HCT116 (cell line): ENCODE measurements around the gene STRA8.

ENCODE experiments used
- EGR1 ChIP-seq: IDR thresholded peaks from 2 replicates; pipeline ENCODE4 v1.6.1; 2012; ENCODE audit warnings: low read depth
- ELF1 ChIP-seq: IDR thresholded peaks from 2 replicates; pipeline ENCODE4 v1.6.1; 2012; ENCODE audit warnings: low read depth, borderline replicate concordance
- EZH2 ChIP-seq: fragments of 200-600 bp; sonication (generic); IDR thresholded peaks from 2 replicates; pipeline ENCODE4 v1.6.1; 2017; ENCODE audit warnings: antibody characterized with exemption, mixed run types
- FOSL1 ChIP-seq: IDR thresholded peaks from 2 replicates; pipeline ENCODE4 v1.6.1; 2012; ENCODE audit warnings: low read depth
- JUND ChIP-seq: IDR thresholded peaks from 2 replicates; pipeline ENCODE4 v1.6.1; 2012
- POLR2A ChIP-seq: IDR thresholded peaks from 2 replicates; pipeline ENCODE4 v1.7.0; 2011; ENCODE audit warnings: borderline replicate concordance; ENCODE audit not compliant: insufficient read depth, insufficient read length; ENCODE audit errors: extremely low read depth
- POLR2AphosphoS5 ChIP-seq: IDR thresholded peaks from 2 replicates; pipeline ENCODE4 v1.6.1; 2011; ENCODE audit warnings: mild to moderate bottlenecking, low read depth, low read length, moderate library complexity
- SP1 ChIP-seq: IDR thresholded peaks from 2 replicates; pipeline ENCODE4 v1.6.1; 2012; ENCODE audit warnings: low read depth
- TCF7L2 ChIP-seq: IDR thresholded peaks from 2 replicates; pipeline ENCODE4 v1.7.0; 2011; ENCODE audit warnings: borderline replicate concordance, inconsistent platforms; ENCODE audit not compliant: insufficient read depth, insufficient read length; ENCODE audit errors: extremely low read depth
- YY1 ChIP-seq: IDR thresholded peaks from 2 replicates; pipeline ENCODE4 v1.6.1; 2011; ENCODE audit warnings: low read length, low read depth, moderate library complexity, mild to moderate bottlenecking; ENCODE audit not compliant: insufficient replicate concordance; ENCODE audit errors: extremely low read depth
- TF ChIP-seq, protein P1 (sequence below), 3 experiments: fragments of 200-600 bp in 1 of 3; sonication (generic) in 1 of 3; IDR thresholded peaks in 2 of 3; conservative IDR thresholded peaks in 1 of 3; 2 replicates each; pipeline ENCODE4 v1.5.1; 2012 to 2017; ENCODE audit warnings: low read depth in 2 of 3, low read length in 2 of 3, antibody characterized with exemption in 1 of 3, borderline replicate concordance in 1 of 3, control low read depth in 1 of 3, mild to moderate bottlenecking in 1 of 3, mixed read lengths in 1 of 3, mixed run types in 1 of 3, moderate library complexity in 1 of 3; ENCODE audit not compliant: insufficient read depth in 1 of 3
- TF ChIP-seq, protein P2 (sequence below): IDR thresholded peaks from 2 replicates; pipeline ENCODE4 v1.6.1; 2012
- TF ChIP-seq, protein P3 (sequence below): IDR thresholded peaks from 2 replicates; pipeline ENCODE4 v1.6.1; 2012
- TF ChIP-seq, protein P4 (sequence below): IDR thresholded peaks from 2 replicates; pipeline ENCODE4 v1.6.1; 2012; ENCODE audit warnings: low read depth

DNA sequence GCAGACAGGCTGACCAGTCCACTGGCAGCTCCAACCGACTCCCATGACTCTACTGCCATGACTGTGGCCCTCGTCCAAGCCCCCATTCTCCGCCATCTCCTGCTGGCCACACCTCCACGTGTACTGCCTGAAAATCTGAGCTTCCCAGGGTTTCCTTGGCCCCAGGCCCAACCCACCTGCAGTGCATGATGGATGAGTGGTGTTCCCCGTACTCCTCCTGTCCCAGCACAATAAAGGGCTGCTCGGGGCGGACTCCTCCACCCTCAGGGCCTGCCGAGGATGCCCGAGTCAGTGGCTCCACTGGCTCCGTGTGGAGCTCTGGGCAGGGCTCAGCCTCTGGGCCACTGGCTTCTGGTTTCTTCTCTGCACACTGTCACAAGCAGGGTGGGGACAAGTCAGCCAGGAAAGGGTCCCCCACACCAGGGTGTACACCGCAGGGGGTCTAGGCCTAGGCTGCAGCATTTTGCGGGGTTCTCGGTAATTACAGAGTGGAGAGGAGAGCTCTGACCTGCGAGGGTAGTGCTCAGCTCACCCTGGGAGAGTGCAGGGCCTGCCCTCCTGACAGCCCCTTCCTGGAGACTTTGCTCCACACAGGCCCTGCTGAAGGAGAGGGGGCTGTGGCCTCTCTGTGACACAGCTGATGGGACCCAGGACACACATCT lies 37.5 kb upstream of the STRA8 start:
- TF ChIP-seq, protein P1, sequence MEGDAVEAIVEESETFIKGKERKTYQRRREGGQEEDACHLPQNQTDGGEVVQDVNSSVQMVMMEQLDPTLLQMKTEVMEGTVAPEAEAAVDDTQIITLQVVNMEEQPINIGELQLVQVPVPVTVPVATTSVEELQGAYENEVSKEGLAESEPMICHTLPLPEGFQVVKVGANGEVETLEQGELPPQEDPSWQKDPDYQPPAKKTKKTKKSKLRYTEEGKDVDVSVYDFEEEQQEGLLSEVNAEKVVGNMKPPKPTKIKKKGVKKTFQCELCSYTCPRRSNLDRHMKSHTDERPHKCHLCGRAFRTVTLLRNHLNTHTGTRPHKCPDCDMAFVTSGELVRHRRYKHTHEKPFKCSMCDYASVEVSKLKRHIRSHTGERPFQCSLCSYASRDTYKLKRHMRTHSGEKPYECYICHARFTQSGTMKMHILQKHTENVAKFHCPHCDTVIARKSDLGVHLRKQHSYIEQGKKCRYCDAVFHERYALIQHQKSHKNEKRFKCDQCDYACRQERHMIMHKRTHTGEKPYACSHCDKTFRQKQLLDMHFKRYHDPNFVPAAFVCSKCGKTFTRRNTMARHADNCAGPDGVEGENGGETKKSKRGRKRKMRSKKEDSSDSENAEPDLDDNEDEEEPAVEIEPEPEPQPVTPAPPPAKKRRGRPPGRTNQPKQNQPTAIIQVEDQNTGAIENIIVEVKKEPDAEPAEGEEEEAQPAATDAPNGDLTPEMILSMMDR (IDR thresholded peaks at IDR 0.05 in 2 of 3, conservative IDR thresholded peaks at IDR 0.05 in 1 of 3; ENCODE audit: borderline replicate concordance in 1 of 3, insufficient read depth in 1 of 3, low read depth in 2 of 3, low read length in 2 of 3), result no peak
- TF ChIP-seq, protein P2, sequence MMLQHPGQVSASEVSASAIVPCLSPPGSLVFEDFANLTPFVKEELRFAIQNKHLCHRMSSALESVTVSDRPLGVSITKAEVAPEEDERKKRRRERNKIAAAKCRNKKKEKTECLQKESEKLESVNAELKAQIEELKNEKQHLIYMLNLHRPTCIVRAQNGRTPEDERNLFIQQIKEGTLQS, result no peak
- TF ChIP-seq JUND (no peak), SP1 (no peak), YY1 (no peak), TCF7L2 (no peak), FOSL1 (no peak), POLR2AphosphoS5 (no peak), EGR1 (no peak), EZH2 (no peak), ELF1 (no peak), POLR2A (no peak)
- TF ChIP-seq, protein P3, sequence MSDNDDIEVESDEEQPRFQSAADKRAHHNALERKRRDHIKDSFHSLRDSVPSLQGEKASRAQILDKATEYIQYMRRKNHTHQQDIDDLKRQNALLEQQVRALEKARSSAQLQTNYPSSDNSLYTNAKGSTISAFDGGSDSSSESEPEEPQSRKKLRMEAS, result no peak
- TF ChIP-seq, protein P4, sequence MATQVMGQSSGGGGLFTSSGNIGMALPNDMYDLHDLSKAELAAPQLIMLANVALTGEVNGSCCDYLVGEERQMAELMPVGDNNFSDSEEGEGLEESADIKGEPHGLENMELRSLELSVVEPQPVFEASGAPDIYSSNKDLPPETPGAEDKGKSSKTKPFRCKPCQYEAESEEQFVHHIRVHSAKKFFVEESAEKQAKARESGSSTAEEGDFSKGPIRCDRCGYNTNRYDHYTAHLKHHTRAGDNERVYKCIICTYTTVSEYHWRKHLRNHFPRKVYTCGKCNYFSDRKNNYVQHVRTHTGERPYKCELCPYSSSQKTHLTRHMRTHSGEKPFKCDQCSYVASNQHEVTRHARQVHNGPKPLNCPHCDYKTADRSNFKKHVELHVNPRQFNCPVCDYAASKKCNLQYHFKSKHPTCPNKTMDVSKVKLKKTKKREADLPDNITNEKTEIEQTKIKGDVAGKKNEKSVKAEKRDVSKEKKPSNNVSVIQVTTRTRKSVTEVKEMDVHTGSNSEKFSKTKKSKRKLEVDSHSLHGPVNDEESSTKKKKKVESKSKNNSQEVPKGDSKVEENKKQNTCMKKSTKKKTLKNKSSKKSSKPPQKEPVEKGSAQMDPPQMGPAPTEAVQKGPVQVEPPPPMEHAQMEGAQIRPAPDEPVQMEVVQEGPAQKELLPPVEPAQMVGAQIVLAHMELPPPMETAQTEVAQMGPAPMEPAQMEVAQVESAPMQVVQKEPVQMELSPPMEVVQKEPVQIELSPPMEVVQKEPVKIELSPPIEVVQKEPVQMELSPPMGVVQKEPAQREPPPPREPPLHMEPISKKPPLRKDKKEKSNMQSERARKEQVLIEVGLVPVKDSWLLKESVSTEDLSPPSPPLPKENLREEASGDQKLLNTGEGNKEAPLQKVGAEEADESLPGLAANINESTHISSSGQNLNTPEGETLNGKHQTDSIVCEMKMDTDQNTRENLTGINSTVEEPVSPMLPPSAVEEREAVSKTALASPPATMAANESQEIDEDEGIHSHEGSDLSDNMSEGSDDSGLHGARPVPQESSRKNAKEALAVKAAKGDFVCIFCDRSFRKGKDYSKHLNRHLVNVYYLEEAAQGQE, result no peak
